Measurements from ENCODE around the gene TBX5. TPM values are rescaled to one million over a fixed set of nuclear protein-coding genes. Genes with fewer than 3 reads are reported as not detected.

TBX5 gene
- total and polyA plus RNA-seq, 9 donors: 0.11 to 4.7 (median 1.9) TPM

DNA sequence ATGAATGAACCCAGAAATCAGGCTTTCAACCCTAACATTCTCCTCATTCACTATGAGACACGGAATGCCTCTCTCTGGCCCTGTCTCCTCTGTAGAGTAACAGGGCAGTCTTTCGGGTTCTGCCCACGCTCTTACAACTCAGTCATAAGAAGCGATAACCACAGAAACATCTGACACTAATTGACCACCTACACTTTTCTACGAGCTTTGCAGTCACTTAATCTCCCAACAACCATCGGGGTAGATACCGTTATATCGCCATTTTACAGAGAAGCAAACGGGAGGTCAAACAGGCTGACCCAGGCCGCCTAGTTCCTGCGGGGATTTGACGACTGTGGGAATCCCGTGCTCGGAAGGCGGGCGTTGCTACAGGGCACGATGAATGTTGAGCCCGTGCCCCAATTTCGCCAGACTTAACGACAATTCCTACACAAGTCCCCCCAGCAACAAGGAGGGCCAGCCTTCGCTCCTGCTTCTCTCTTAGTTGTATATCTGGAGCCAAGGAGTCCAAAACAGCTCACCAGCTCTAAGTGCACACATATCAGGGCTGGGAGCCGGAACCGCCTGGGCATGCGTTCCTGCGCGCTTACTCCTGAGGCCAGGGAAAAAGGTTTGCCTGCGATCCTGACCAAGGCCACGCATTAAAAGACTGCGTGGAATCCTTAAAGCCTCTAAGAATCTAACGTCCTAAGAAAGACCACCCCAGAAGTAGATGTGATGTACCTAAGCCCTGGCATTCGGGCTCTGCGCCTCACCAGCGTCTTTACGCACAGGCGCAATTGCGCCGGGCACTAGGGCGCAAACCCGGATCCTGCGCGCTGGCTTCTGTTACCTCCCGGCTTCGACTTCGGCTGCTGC is 38.7 kb upstream of the TBX5 start:
- DNase-seq: no peak
- Histone ChIP-seq H3K36me3 (ENCODE audit: control insufficient read depth, insufficient read depth, low read length) (no peaks in the 10 kb centered on the region), H3K27me3 (ENCODE audit: control insufficient read depth, insufficient read depth, low read length) (peaks cover 95% of the 10 kb centered on the region), H3K4me3 (ENCODE audit: low read length) (no peak overlapping the region), H3K27ac (ENCODE audit: low read length) (no peak overlapping the region), H3K4me1 (ENCODE audit: control insufficient read depth, insufficient read depth, low read length) (no peaks in the 10 kb centered on the region), H3K9me3 (replicated peaks; ENCODE audit: control insufficient read depth, low read depth, low read length) (no peaks in the 10 kb centered on the region)
- 14% methylated on average over 41 of the region's 44 CpGs for WGBS (ENCODE audit: insufficient coverage)

DNA sequence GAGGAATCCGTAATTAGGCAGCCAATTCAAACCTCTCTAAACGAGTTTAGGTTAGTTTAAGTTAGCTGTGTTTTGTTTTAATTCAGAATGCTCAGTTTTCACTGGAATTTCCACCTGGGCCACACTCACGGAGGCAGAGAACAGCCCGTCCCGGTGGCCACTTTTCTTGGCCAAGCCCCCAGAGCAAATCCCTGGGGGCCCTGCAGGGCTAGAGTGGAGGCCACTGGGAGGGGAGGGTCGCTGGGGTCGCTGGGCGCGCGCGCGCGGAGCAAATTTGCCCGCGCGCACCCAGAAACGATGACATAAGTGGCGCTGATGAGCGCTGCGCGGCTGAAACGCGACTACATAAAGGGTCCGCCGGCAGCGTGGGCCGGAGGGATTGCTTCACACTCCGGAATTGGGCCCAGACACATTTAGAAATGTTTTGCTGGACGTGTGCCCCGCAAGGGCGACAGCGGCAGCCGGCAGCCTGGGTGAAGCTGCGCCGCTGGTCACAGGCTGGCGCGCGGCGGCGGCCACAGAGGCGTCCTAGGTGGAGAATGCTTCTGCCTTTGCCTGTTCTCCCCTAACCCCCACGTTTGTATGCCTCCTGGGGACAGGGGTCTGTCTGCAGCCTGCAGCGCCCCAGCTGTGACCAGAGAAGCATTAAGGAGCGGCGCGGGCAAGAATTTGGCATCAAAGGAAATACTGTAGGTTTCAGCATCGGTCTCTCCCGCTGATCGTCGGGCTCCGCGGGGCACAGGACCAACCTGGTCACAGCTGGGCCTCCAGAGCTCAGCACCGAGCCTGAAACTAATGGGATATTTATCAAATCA is 37.9 kb upstream of the TBX5 start:
- no peaks in the 10 kb centered on the region for H3K9me3 ChIP-seq (replicated peaks; ENCODE audit: control insufficient read depth, low read depth, low read length)
- no peak overlapping the region for H3K4me3 ChIP-seq (ENCODE audit: low read length)
- H3K27ac ChIP-seq (ENCODE audit: low read length): no peak overlapping the region
- H3K4me1 ChIP-seq (ENCODE audit: control insufficient read depth, insufficient read depth, low read length): no peaks in the 10 kb centered on the region
- no peaks in the 10 kb centered on the region for H3K36me3 ChIP-seq (ENCODE audit: control insufficient read depth, insufficient read depth, low read length)
- 3% methylated on average over 51 of the region's 53 CpGs for WGBS (ENCODE audit: insufficient coverage)
- peaks cover 98% of the 10 kb centered on the region for H3K27me3 ChIP-seq (ENCODE audit: control insufficient read depth, insufficient read depth, low read length)
- no peak for DNase-seq

DNA sequence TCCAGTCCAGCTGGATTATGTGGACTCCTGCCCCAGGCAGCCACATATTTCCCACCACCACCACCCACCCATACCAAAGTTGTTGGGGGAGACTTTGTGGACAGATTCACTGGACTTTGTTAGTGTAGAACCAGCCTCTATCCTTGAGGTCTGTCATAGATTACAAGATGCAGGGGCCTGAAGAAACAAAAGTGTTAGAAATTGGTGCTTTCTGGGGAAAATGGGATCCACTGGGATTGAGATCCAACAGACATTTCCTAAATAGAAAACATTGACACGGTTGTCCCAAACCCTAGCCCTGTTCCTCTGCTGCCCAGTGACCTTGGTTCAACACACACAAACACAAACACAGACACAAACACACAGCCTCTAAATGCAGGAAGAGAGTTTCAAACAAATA is 36.6 kb upstream of the TBX5 start:
- Histone ChIP-seq H3K36me3 (ENCODE audit: control insufficient read depth, insufficient read depth, low read length) (no peaks in the 10 kb centered on the region), H3K4me1 (ENCODE audit: control insufficient read depth, insufficient read depth, low read length) (no peaks in the 10 kb centered on the region), H3K27me3 (ENCODE audit: control insufficient read depth, insufficient read depth, low read length) (peaks cover 97% of the 10 kb centered on the region), H3K4me3 (ENCODE audit: low read length) (no peak overlapping the region), H3K9me3 (replicated peaks; ENCODE audit: control insufficient read depth, low read depth, low read length) (no peaks in the 10 kb centered on the region), H3K27ac (ENCODE audit: low read length) (no peak overlapping the region)
- DNase-seq: no peak
- no CpG with 5 or more reads among the region's 1 CpG for WGBS (ENCODE audit: insufficient coverage)

DNA sequence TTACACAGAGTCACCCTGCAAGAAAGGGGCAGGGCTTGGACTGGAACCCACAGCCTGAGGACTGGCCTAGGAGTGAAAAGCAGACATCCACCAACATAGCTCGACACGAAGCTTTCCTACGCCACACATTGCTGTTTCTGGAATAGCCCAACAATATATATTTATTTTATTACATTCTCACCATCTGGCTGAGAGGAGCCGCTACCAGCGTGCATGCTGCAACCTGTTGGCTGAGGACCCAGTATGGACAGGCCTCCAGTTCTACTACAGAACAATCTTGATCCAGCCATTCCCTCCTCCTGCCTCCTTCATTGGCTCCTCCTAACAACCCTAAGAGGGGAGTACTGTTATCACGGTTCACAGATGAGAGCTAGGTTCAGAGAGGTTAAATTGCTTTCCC is 35.6 kb upstream of the TBX5 start:
- Histone ChIP-seq H3K27me3 (ENCODE audit: control insufficient read depth, insufficient read depth, low read length) (peaks cover 92% of the 10 kb centered on the region), H3K36me3 (ENCODE audit: control insufficient read depth, insufficient read depth, low read length) (no peaks in the 10 kb centered on the region)

DNA sequence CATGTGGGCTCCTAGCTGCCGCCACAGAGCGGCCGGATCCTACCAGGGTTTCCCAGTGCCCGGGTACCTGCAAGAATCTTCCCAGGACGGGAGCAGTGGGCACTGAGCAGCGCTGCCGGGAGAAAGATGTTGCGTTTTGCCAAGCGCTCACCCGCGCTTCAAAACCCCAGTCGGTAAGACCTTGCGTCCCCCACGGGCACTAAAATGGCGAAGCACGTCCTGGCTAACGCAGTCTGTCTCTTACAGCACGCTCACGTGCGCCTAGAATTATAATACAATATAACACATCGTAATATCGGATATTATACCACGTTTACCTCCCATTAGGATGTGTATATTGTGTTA is 35.1 kb upstream of the TBX5 start:
- peaks cover 91% of the 10 kb centered on the region for H3K27me3 ChIP-seq (ENCODE audit: control insufficient read depth, insufficient read depth, low read length)
- no peak overlapping the region for H3K27ac ChIP-seq (ENCODE audit: low read length)
- DNase-seq: no peak
- H3K9me3 ChIP-seq (replicated peaks; ENCODE audit: control insufficient read depth, low read depth, low read length): no peaks in the 10 kb centered on the region
- 10% methylated on average over 16 of the region's 23 CpGs for whole genome bisulfite sequencing (ENCODE audit: insufficient coverage)
- H3K4me1 ChIP-seq (ENCODE audit: control insufficient read depth, insufficient read depth, low read length): no peaks in the 10 kb centered on the region
- H3K36me3 ChIP-seq (ENCODE audit: control insufficient read depth, insufficient read depth, low read length): no peaks in the 10 kb centered on the region
- no peak overlapping the region for H3K4me3 ChIP-seq (ENCODE audit: low read length)

More for the DNA sequence above, 35.6 kb upstream of the TBX5 start:
- no peaks in the 10 kb centered on the region for H3K4me1 ChIP-seq (ENCODE audit: control insufficient read depth, insufficient read depth, low read length)
- H3K27ac ChIP-seq (ENCODE audit: low read length): no peak overlapping the region
- no peak overlapping the region for H3K4me3 ChIP-seq (ENCODE audit: low read length)
- no peak for DNase-seq
- WGBS (ENCODE audit: insufficient coverage): 36% methylated on average over 3 of the region's 6 CpGs
- H3K9me3 ChIP-seq (replicated peaks; ENCODE audit: control insufficient read depth, low read depth, low read length): no peaks in the 10 kb centered on the region

DNA sequence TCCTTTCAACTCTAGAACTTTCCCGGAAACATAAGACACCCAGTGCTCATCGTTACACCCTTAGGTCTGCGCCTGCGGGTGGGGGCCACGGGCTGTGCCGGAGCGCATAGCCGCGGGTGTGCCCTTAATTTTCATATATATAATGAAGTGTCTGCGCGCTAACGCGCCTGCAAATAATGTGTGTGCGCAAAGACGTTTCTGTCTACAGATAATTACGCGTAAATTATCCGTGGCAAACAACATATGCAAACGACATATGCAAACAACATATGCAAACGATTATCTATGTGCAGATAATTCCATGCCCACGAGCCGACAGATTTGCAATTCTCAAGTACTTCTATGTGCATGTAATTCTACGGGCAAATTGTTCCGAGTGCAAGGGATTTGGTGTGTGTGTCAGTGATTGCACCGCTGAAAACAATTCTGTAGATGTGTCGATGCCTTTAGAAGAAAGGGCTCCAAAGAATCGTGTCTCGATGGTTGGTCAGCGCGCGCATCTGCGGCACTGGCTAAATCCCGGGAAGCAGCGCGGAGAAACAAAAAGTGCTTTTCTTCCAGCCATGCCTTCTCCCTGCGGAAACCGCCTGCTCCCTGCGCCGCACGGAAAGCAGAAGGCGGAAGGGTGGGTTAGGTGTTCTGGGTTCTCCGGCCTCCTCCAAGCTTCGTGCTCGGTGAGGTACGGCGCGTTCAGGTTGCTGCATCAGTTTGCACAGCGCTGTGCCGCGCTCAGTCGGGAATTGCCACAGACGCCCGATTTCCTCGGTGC is 34.5 kb upstream of the TBX5 start:
- H3K27ac ChIP-seq (ENCODE audit: low read length): no peak overlapping the region
- H3K27me3 ChIP-seq (ENCODE audit: control insufficient read depth, insufficient read depth, low read length): peaks cover 88% of the 10 kb centered on the region
- DNase-seq: no peak
- H3K4me3 ChIP-seq (ENCODE audit: low read length): no peak overlapping the region
- H3K4me1 ChIP-seq (ENCODE audit: control insufficient read depth, insufficient read depth, low read length): no peaks in the 10 kb centered on the region
- no peaks in the 10 kb centered on the region for H3K36me3 ChIP-seq (ENCODE audit: control insufficient read depth, insufficient read depth, low read length)
- H3K9me3 ChIP-seq (replicated peaks; ENCODE audit: control insufficient read depth, low read depth, low read length): no peaks in the 10 kb centered on the region
- 3% methylated on average over 35 of the region's 54 CpGs for WGBS (ENCODE audit: insufficient coverage)

DNA sequence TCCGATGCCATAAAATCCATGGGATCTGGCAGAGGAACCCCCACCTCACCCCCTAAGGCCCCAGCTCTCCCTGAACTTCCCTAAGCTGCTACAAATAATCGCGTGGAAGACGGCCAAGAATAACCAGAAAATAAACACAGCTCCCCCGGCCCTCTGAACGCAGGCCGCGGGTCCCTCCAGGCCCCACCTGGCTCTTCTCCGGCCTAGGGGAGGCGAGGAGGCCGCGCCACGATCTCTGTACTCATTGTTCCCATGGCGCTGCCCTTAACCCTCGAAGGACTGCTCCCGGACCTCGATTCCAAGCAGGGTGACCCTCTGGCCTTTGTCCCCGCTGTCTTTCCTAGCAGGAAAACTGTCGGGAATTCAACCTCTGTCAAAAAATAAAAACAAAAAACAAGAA is 33.9 kb upstream of the TBX5 start:
- DNase-seq: no peak
- no peaks in the 10 kb centered on the region for H3K36me3 ChIP-seq (ENCODE audit: control insufficient read depth, insufficient read depth, low read length)
- H3K27ac ChIP-seq (ENCODE audit: low read length): no peak overlapping the region
- H3K9me3 ChIP-seq (replicated peaks; ENCODE audit: control insufficient read depth, low read depth, low read length): no peaks in the 10 kb centered on the region
- peaks cover 82% of the 10 kb centered on the region for H3K27me3 ChIP-seq (ENCODE audit: control insufficient read depth, insufficient read depth, low read length)
- WGBS (ENCODE audit: insufficient coverage): 6% methylated on average over 18 of the region's 19 CpGs
- H3K4me1 ChIP-seq (ENCODE audit: control insufficient read depth, insufficient read depth, low read length): no peaks in the 10 kb centered on the region
- H3K4me3 ChIP-seq (ENCODE audit: low read length): no peak overlapping the region

DNA sequence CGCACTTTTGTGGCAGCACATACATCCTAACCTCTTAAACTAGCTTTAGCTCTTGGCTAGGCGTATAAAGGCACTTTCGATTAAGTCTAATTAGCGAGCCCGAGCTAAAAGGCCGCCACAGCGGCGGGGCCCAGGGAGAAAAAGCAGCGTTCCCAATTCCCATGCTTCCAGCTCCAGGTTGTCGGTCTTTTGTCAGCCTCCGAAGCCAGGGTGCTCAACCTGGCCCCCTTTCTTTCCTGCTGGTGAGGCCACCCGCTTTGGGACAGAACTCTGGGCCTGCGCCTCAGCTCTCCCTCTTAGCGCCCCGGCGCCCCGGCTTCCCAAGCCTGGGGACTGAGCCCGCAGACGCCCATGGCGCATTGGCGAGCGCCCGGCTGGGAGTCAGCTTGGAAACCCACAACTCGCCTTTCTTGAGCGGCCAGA is 33.3 kb upstream of the TBX5 start:
- Histone ChIP-seq H3K36me3 (ENCODE audit: control insufficient read depth, insufficient read depth, low read length) (no peaks in the 10 kb centered on the region), H3K27me3 (ENCODE audit: control insufficient read depth, insufficient read depth, low read length) (peaks cover 77% of the 10 kb centered on the region), H3K4me3 (ENCODE audit: low read length) (no peak overlapping the region), H3K9me3 (replicated peaks; ENCODE audit: control insufficient read depth, low read depth, low read length) (no peaks in the 10 kb centered on the region), H3K27ac (ENCODE audit: low read length) (no peak overlapping the region), H3K4me1 (ENCODE audit: control insufficient read depth, insufficient read depth, low read length) (no peaks in the 10 kb centered on the region)
- DNase-seq: no peak
- 25% methylated on average over 18 of the region's 25 CpGs for WGBS (ENCODE audit: insufficient coverage)

DNA sequence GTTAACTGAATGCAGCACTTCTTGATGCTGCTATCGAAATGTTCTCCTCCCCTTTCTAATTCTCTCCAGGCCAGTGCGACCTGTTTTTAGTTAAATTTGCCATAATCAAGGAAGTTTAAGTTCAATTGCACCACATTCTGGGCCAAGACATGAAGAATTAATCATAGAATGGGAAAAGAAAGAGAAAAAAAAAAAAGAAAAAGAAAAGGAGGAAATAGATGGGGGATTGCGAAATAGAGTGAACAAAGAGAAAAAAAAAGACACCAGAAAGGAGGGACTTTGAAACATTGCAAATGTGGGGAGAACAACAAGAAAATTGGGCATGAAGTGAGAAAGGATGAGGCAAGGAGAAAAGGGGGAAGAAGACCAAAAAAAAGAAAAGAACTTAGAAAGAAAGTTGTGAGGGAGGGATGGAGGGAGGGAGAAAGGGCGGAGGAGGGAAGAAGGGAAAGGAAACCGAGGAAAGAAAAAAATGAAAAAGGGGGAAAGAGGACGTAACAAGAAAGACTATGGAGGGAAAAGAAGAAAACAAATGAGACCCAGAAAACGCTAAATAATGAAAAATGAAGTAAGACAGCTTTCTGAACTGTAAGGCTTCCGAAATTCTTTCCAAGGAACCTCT is 32.8 kb upstream of the TBX5 start:
- no peaks in the 10 kb centered on the region for H3K36me3 ChIP-seq (ENCODE audit: control insufficient read depth, insufficient read depth, low read length)
- no peaks in the 10 kb centered on the region for H3K4me1 ChIP-seq (ENCODE audit: control insufficient read depth, insufficient read depth, low read length)
- H3K9me3 ChIP-seq (replicated peaks; ENCODE audit: control insufficient read depth, low read depth, low read length): no peaks in the 10 kb centered on the region
- peaks cover 72% of the 10 kb centered on the region for H3K27me3 ChIP-seq (ENCODE audit: control insufficient read depth, insufficient read depth, low read length)
- no peak overlapping the region for H3K4me3 ChIP-seq (ENCODE audit: low read length)
- no peak overlapping the region for H3K27ac ChIP-seq (ENCODE audit: low read length)
- WGBS (ENCODE audit: insufficient coverage): 29% methylated on average over 6 of the region's 8 CpGs
- no peak for DNase-seq
